Measurements from ENCODE around the gene NWD2.

DNA sequence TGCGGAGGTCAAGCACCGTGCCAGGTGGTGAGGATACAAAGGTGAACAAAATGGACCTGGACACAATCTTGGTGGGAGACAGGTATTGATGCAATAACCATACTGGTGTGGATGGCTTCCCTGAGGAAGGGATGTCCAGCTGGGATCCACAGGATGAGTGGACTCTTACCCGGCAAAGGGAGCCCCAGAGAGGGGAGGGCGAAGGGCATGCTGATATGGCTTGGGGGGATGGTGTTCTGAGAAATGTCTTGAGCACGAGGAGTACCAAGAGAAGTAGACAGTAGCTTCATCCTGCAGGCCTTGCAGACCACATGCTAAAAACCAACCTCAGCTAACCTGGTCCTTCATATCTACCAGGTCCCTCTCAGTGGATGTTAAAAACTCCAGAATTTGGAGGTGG, 220.8 kb downstream of the NWD2 start:
- TF ChIP-seq POLR2AphosphoS5 (IDR thresholded peaks at IDR 0.05) = no peak
- TF ChIP-seq, protein P1, sequence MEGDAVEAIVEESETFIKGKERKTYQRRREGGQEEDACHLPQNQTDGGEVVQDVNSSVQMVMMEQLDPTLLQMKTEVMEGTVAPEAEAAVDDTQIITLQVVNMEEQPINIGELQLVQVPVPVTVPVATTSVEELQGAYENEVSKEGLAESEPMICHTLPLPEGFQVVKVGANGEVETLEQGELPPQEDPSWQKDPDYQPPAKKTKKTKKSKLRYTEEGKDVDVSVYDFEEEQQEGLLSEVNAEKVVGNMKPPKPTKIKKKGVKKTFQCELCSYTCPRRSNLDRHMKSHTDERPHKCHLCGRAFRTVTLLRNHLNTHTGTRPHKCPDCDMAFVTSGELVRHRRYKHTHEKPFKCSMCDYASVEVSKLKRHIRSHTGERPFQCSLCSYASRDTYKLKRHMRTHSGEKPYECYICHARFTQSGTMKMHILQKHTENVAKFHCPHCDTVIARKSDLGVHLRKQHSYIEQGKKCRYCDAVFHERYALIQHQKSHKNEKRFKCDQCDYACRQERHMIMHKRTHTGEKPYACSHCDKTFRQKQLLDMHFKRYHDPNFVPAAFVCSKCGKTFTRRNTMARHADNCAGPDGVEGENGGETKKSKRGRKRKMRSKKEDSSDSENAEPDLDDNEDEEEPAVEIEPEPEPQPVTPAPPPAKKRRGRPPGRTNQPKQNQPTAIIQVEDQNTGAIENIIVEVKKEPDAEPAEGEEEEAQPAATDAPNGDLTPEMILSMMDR (IDR thresholded peaks at IDR 0.05) = no peak
- no peak for TF ChIP-seq EP300 (IDR thresholded peaks at IDR 0.05)
- TF ChIP-seq POLR2A (IDR thresholded peaks at IDR 0.05) = no peak
